Adipocyte (in vitro differentiated cells): ENCODE measurements around the gene SYNGR2.
"Not testable (repeated sequence)": the region's sequence is repeated elsewhere in the genome, so short reads cannot be mapped to it uniquely, and the experiment has no call there.

Experiments used
- DNase-seq: peaks from one replicate; pipeline ENCODE4 v3.0.0-alpha.2; 2015; ENCODE audit warnings: low read depth
- H3K27me3 ChIP-seq: replicated peaks from 2 replicates; pipeline ENCODE4 v1.7.0; 2013; ENCODE audit warnings: mild to moderate bottlenecking, low read length, moderate library complexity; ENCODE audit not compliant: control insufficient read depth, insufficient read depth
- H3K36me3 ChIP-seq: 2 replicates; pipeline ENCODE4 v1.7.0; 2013; ENCODE audit warnings: low read length, mild to moderate bottlenecking, moderate library complexity; ENCODE audit not compliant: control insufficient read depth, insufficient read depth, severe bottlenecking
- H3K4me1 ChIP-seq: 2 replicates; pipeline ENCODE4 v1.7.0; 2013; ENCODE audit warnings: mild to moderate bottlenecking, low read length, moderate library complexity; ENCODE audit not compliant: control insufficient read depth, insufficient read depth
- H3K4me3 ChIP-seq: 2 replicates; pipeline ENCODE4 v1.7.0; 2013; ENCODE audit warnings: mild to moderate bottlenecking, low read length, moderate library complexity
- H3K9ac ChIP-seq: 2 replicates; pipeline ENCODE4 v1.7.0; 2013; ENCODE audit warnings: mild to moderate bottlenecking, low read length, moderate library complexity
- H3K9me3 ChIP-seq: 2 replicates; pipeline ENCODE4 v1.7.0; 2013; ENCODE audit warnings: mild to moderate bottlenecking, low read length, moderate library complexity; ENCODE audit not compliant: control insufficient read depth

SYNGR2 gene

GRCh38 chr17:78170692-78171590, 2.6 kb downstream of the SYNGR2 start:
- H3K36me3 ChIP-seq, result no peaks in the 10 kb centered on the region
- no peak overlapping the region for H3K4me3 ChIP-seq
- H3K27me3 ChIP-seq, result no peaks in the 10 kb centered on the region
- H3K9ac ChIP-seq, result no peak overlapping the region
- no peak for DNase-seq
- H3K9me3 ChIP-seq, result no peaks in the 10 kb centered on the region
- peaks cover 12% of the 10 kb centered on the region for H3K4me1 ChIP-seq

- not testable (repeated sequence) for H3K4me3 ChIP-seq, H3K9ac ChIP-seq, DNase-seq, H3K36me3 ChIP-seq, H3K9me3 ChIP-seq, H3K27me3 ChIP-seq
- H3K4me1 ChIP-seq, result peaks cover 12% of the 10 kb centered on the region
These were observed 3.3 kb downstream of the SYNGR2 start for GRCh38 chr17:78171591-78172248.

GRCh38 chr17:78172249-78173051, 4.1 kb downstream of the SYNGR2 start:
- no peak overlapping the region for H3K9ac ChIP-seq
- H3K4me3 ChIP-seq, result no peak overlapping the region
- no peaks in the 10 kb centered on the region for H3K36me3 ChIP-seq
- no peaks in the 10 kb centered on the region for H3K27me3 ChIP-seq
- no peaks in the 10 kb centered on the region for H3K9me3 ChIP-seq
- peak; percentile 10 for DNase-seq
- peaks cover 12% of the 10 kb centered on the region for H3K4me1 ChIP-seq

GRCh38 chr17:78173097-78173715, 4.8 kb downstream of the SYNGR2 start:
- DNase-seq, result no peak

GRCh38 chr17:78174346-78174869, 6.0 kb downstream of the SYNGR2 start:
- no peak for DNase-seq
- Histone ChIP-seq H3K9me3 (no peaks in the 10 kb centered on the region), H3K4me3 (no peak overlapping the region), H3K27me3 (no peaks in the 10 kb centered on the region), H3K4me1 (peaks cover 14% of the 10 kb centered on the region), H3K9ac (no peak overlapping the region), H3K36me3 (no peaks in the 10 kb centered on the region)

More at GRCh38 chr17:78173097-78173715, 4.8 kb downstream of the SYNGR2 start:
- H3K9me3 ChIP-seq, result no peaks in the 10 kb centered on the region
- no peak overlapping the region for H3K4me3 ChIP-seq
- H3K36me3 ChIP-seq, result no peaks in the 10 kb centered on the region
- H3K27me3 ChIP-seq, result no peaks in the 10 kb centered on the region
- H3K4me1 ChIP-seq, result peaks cover 12% of the 10 kb centered on the region
- H3K9ac ChIP-seq, result no peak overlapping the region

GRCh38 chr17:78174870-78175642, 6.7 kb downstream of the SYNGR2 start:
- Histone ChIP-seq H3K4me1 (peaks cover 16% of the 10 kb centered on the region), H3K9me3 (no peaks in the 10 kb centered on the region), H3K27me3 (no peaks in the 10 kb centered on the region), H3K4me3 (no peak overlapping the region), H3K36me3 (no peaks in the 10 kb centered on the region), H3K9ac (no peak overlapping the region)
- DNase-seq, result no peak

- no peaks in the 10 kb centered on the region for H3K36me3 ChIP-seq
- H3K4me3 ChIP-seq, result no peak overlapping the region
- DNase-seq, result no peak
- H3K9ac ChIP-seq, result no peak overlapping the region
- no peaks in the 10 kb centered on the region for H3K27me3 ChIP-seq
- no peaks in the 10 kb centered on the region for H3K9me3 ChIP-seq
- H3K4me1 ChIP-seq, result peaks cover 16% of the 10 kb centered on the region
These were observed 7.2 kb downstream of the SYNGR2 start for GRCh38 chr17:78175643-78175981.

GRCh38 chr17:78176548-78177025, 8.2 kb downstream of the SYNGR2 start:
- no peaks in the 10 kb centered on the region for H3K27me3 ChIP-seq
- H3K4me3 ChIP-seq, result no peak overlapping the region
- no peaks in the 10 kb centered on the region for H3K36me3 ChIP-seq
- no peak overlapping the region for H3K9ac ChIP-seq
- peak; percentile 52 for DNase-seq
- H3K4me1 ChIP-seq, result peaks cover 16% of the 10 kb centered on the region
- H3K9me3 ChIP-seq, result no peaks in the 10 kb centered on the region

GRCh38 chr17:78179372-78179771, 11.0 kb downstream of the SYNGR2 start:
- no peaks in the 10 kb centered on the region for H3K9me3 ChIP-seq
- H3K4me1 ChIP-seq, result peaks cover 13% of the 10 kb centered on the region
- H3K36me3 ChIP-seq, result no peaks in the 10 kb centered on the region
- H3K9ac ChIP-seq, result no peak overlapping the region
- peak; percentile 54 for DNase-seq
- H3K4me3 ChIP-seq, result no peak overlapping the region
- no peaks in the 10 kb centered on the region for H3K27me3 ChIP-seq

GRCh38 chr17:78180083-78180482, 11.7 kb downstream of the SYNGR2 start:
- DNase-seq, result no peak
- Histone ChIP-seq H3K9me3 (no peaks in the 10 kb centered on the region), H3K4me3 (no peak overlapping the region), H3K4me1 (peaks cover 6% of the 10 kb centered on the region), H3K27me3 (no peaks in the 10 kb centered on the region), H3K36me3 (no peaks in the 10 kb centered on the region), H3K9ac (no peak overlapping the region)
